Coronary artery (tissue), 2 donors: ENCODE measurements around the gene ABCA13.

Experiments used
- DNase-seq: peaks from one replicate; pipeline ENCODE4 v3.0.0-alpha.2; 2017; ENCODE audit warnings: low spot score
- H3K27ac ChIP-seq, 2 donors: fragments of 200-600 bp; sonication (generic); one replicate each; pipeline ENCODE4 v1.5.1; 2016 to 2019
- H3K4me3 ChIP-seq: fragments of 200-600 bp; sonication (generic); 2 replicates; pipeline ENCODE4 v1.5.1; 2016; ENCODE audit warnings: mild to moderate bottlenecking, moderate library complexity
- TF ChIP-seq, protein P1 (sequence below): fragments of 200-600 bp; sonication (generic); IDR thresholded peaks from one replicate; pipeline ENCODE4 v1.5.1; 2019; ENCODE audit warnings: antibody characterized with exemption

The ABCA13 gene, protein sequence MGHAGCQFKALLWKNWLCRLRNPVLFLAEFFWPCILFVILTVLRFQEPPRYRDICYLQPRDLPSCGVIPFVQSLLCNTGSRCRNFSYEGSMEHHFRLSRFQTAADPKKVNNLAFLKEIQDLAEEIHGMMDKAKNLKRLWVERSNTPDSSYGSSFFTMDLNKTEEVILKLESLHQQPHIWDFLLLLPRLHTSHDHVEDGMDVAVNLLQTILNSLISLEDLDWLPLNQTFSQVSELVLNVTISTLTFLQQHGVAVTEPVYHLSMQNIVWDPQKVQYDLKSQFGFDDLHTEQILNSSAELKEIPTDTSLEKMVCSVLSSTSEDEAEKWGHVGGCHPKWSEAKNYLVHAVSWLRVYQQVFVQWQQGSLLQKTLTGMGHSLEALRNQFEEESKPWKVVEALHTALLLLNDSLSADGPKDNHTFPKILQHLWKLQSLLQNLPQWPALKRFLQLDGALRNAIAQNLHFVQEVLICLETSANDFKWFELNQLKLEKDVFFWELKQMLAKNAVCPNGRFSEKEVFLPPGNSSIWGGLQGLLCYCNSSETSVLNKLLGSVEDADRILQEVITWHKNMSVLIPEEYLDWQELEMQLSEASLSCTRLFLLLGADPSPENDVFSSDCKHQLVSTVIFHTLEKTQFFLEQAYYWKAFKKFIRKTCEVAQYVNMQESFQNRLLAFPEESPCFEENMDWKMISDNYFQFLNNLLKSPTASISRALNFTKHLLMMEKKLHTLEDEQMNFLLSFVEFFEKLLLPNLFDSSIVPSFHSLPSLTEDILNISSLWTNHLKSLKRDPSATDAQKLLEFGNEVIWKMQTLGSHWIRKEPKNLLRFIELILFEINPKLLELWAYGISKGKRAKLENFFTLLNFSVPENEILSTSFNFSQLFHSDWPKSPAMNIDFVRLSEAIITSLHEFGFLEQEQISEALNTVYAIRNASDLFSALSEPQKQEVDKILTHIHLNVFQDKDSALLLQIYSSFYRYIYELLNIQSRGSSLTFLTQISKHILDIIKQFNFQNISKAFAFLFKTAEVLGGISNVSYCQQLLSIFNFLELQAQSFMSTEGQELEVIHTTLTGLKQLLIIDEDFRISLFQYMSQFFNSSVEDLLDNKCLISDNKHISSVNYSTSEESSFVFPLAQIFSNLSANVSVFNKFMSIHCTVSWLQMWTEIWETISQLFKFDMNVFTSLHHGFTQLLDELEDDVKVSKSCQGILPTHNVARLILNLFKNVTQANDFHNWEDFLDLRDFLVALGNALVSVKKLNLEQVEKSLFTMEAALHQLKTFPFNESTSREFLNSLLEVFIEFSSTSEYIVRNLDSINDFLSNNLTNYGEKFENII (N-terminal part only)

DNA sequence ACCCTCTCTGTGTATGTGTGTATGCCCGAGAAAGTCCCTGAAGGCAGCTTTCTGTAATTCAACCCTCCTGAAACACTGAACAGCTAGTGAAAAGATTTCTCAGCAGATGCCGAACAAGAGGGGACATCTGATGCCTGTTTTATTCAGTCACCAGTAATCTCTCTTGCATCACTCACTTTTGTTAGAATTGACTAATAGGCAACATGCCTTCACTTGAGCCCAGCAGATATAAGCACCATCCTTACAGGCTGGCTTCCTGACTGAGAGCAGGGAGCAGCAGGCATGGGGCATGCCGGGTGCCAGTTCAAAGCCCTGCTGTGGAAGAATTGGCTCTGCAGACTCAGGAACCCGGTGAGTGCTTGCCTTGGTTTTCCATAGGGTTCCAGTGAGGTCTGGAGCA, at the start of gene ABCA13:
Gene ABCA13 (plus strand): TSS at position 257 of the 400 bp plus-strand sequence. CDS start 26 bp downstream, at position 283.
- TF ChIP-seq, protein P1, sequence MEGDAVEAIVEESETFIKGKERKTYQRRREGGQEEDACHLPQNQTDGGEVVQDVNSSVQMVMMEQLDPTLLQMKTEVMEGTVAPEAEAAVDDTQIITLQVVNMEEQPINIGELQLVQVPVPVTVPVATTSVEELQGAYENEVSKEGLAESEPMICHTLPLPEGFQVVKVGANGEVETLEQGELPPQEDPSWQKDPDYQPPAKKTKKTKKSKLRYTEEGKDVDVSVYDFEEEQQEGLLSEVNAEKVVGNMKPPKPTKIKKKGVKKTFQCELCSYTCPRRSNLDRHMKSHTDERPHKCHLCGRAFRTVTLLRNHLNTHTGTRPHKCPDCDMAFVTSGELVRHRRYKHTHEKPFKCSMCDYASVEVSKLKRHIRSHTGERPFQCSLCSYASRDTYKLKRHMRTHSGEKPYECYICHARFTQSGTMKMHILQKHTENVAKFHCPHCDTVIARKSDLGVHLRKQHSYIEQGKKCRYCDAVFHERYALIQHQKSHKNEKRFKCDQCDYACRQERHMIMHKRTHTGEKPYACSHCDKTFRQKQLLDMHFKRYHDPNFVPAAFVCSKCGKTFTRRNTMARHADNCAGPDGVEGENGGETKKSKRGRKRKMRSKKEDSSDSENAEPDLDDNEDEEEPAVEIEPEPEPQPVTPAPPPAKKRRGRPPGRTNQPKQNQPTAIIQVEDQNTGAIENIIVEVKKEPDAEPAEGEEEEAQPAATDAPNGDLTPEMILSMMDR = no peak
- H3K27ac ChIP-seq = no peak within 1 kb of the TSS
- no peak within 1 kb of the TSS for H3K4me3 ChIP-seq
- no peak for DNase-seq

GRCh38 chr7:48126037-48126436, 45.2 kb upstream of the ABCA13 start:
- TF ChIP-seq, protein P1 = no peak
- Histone ChIP-seq H3K27ac (no peak overlapping the region), H3K4me3 (no peak overlapping the region)
- DNase-seq = no peak

- Histone ChIP-seq H3K27ac (no peak overlapping the region), H3K4me3 (no peak overlapping the region)
- DNase-seq = no peak
- TF ChIP-seq, protein P1 = no peak
These were observed 40.6 kb upstream of the ABCA13 start for GRCh38 chr7:48130658-48131108.

- Histone ChIP-seq H3K27ac (no peak overlapping the region), H3K4me3 (no peak overlapping the region)
- DNase-seq = no peak
- TF ChIP-seq, protein P1 = no peak
These were observed 38.5 kb upstream of the ABCA13 start for GRCh38 chr7:48132792-48133191.

- Histone ChIP-seq H3K27ac (no peak overlapping the region), H3K4me3 (no peak overlapping the region)
- no peak for DNase-seq
- TF ChIP-seq, protein P1 = no peak
These were observed 31.8 kb upstream of the ABCA13 start for GRCh38 chr7:48139459-48139858.

GRCh38 chr7:48140001-48140681, 31.1 kb upstream of the ABCA13 start:
- TF ChIP-seq, protein P1 = no peak
- peak overlapping the region; percentile 17 for H3K4me3 ChIP-seq
- no peak overlapping the region for H3K27ac ChIP-seq

More at GRCh38 chr7:48140001-48140681, 31.1 kb upstream of the ABCA13 start:
- DNase-seq = no peak
